IPS DF 4.7 (cell line): Measurements from ENCODE around the gene UNC5C.
"Not testable (repeated sequence)": the region's sequence is repeated elsewhere in the genome, so short reads cannot be mapped to it uniquely, and the experiment has no call there.

Experiments used
- DNase-seq: peaks from one replicate; pipeline ENCODE4 v3.0.0-alpha.2; 2013; ENCODE audit warnings: low spot score; ENCODE audit errors: extremely low read depth

The UNC5C gene

DNA sequence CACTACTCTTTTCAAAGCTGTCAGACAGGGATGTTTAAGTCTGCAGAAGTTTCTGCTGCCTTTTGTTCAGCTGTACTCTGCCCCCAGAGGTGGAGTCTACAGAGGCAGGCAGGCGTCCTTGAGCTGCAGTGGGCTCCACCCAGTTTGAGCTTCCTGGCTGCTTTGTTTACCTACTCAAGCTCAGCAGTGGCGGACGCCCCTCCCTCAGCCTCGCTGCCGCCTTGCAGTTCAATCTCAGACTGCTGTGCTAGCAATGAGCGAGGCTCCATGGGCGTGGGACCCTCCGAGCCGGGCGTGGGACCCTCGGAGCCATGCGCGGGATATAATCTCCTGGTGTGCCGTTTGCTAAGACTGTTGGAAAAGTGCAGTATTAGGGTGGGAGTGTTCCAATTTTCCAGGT, 409.3 kb downstream of the UNC5C start:
- DNase-seq = not testable (repeated sequence)

DNA sequence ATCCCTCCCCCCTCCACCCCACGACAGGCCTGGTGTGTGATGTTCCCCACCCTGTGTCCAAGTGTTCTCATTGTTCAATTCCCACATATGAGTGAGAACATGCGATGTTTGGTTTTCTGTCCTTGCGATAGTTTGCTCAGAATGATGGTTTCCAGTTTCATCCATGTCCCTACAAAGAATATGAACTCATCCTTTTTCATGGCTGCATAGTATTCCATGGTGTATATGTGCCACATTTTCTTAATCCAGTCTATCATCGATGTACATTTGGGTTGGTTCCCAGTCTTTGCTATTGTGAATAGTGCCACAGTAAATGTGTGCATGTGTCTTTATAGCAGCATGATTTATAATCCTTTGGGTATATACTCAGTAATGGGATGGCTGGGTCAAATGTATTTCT, 414.8 kb downstream of the UNC5C start:
- DNase-seq = not testable (repeated sequence)

DNA sequence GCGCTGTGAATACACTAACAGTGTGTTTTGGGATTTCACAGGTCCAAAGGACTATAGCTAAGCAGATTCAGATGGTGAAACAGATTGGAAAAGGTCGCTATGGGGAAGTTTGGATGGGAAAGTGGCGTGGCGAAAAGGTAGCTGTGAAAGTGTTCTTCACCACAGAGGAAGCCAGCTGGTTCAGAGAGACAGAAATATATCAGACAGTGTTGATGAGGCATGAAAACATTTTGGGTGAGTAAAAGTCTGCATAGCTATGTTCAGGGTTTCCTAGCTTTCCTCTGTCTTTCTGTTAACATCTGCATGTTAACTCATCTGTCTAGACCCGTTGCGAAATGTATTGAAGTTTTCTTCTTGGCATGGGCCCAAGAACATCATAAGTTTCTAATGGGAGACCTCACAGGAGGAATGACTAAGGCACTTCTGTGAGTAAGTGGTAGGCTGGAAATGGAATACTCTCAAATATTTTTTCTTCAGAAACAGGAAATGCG, 418.9 kb downstream of the UNC5C start:
- no peak for DNase-seq

- DNase-seq = no peak
Measured at GRCh38 chr4:95129031-95129430, 419.7 kb downstream of the UNC5C start.

GRCh38 chr4:95124906-95125504, 423.8 kb downstream of the UNC5C start:
- peak; percentile 25 for DNase-seq

DNA sequence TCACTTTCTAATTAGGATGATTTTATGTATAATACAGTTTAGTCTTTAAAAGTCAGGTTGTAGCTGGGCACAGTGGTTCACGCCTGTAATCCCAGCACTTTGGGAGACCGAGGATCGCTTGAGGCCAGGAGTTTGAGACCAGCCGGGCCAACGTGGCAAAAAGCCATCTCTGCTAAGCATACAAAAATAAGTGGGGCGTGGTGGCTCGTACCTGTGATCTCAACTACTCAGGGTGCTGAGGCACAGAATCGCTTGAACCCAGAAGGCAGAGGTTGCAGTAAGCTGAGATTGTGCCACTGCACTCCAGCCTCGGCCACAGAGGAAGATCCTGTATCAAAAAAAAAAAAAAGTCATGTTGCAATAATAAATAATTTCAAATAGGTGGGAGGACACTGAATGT, 426.8 kb downstream of the UNC5C start:
- DNase-seq = no peak

DNA sequence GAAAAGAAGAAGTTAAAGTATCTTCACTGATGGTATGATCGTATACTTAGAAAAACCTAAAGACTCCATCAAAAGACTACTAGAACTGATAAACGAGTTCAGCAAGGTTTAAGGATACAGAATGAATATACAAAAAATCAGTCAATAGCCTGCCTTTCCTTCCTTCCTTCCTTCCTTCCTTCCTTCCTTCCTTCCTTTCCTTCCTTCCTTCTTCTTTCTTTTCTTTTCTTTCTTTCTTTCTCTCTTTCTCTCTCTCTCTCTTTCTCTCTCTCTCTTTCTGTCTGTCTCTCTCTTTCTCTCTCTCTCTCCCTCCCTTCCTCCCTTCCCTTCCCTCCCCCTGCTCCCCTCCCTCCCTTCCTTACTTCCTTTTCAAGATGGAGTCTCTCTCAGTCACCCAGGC, 428.3 kb downstream of the UNC5C start:
- no peak for DNase-seq

DNA sequence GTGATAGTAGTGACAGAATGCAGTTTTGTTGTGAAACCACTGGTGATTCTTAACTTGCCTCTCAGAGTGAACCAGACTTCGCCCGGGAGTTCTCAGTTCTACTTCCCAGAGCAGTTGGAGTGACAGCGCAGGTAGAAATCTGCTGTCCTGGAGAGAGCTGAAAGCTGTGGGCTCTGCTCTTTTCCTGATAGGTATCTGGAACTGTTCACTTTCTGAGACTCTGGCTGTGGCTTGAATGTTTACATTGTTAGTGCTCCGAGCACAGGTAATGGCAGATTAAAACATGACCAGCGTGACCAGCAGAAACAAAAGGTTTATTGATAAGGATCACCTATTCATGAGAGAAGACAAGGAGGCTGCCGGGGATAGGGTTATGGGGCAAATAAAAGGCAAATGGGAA, 430.3 kb downstream of the UNC5C start:
- no peak for DNase-seq

DNA sequence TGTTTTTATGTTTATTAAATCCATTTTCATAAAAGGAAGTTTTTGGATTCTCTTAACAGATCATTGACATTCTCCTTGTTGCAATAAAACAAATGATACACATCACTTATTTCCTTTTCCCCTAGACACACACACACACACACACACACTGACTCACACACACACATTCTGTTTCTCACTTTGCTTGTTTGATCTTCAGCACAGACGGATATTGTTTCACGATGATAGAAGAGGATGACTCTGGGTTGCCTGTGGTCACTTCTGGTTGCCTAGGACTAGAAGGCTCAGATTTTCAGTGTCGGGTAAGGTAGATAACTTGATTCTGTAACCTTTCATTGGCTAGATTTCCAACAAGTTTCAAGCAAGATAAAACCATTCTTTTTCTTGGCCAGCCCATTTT, 434.3 kb downstream of the UNC5C start:
- DNase-seq = no peak
